Esophagus squamous epithelium (tissue), 4 donors: Measurements from ENCODE around the gene FRMD6.

Experiments
- POLR2A ChIP-seq, 4 donors: fragments of 450-650 bp; IDR thresholded peaks; one replicate each; pipeline ENCODE4 v1.6.1; 2017; ENCODE audit warnings: antibody characterized with exemption in 4 of 4, mild to moderate bottlenecking in 4 of 4, moderate library complexity in 3 of 4
- TF ChIP-seq, protein P1 (sequence below), 6 experiments: fragments of 450-650 bp in 4 of 6; fragments of 200-600 bp in 2 of 6; sonication (generic) in 2 of 6; IDR thresholded peaks; one replicate each; pipeline ENCODE4 v1.5.1; 2016 to 2019; ENCODE audit warnings: antibody characterized with exemption in 6 of 6, mild to moderate bottlenecking in 4 of 6, moderate library complexity in 4 of 6

DNA sequence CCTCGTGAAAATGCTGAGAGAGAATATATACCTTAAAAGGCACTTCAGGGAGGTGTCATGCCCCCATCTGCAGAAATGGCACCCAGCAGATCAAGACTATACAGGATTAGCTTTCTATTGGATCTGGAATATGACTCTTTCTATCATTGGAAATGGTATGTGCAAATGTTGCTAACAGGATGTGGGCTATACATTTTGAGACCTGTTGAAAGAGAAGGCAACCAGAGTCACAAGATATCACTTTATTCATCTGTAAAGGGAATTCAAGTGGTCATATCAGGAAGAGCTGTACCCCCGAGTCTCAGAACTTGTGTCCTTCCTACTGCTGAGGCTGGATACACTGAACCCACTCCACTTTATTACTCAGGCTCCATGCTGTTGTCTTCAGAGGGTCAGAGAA, 46.1 kb upstream of the FRMD6 start:
- TF ChIP-seq, protein P1, sequence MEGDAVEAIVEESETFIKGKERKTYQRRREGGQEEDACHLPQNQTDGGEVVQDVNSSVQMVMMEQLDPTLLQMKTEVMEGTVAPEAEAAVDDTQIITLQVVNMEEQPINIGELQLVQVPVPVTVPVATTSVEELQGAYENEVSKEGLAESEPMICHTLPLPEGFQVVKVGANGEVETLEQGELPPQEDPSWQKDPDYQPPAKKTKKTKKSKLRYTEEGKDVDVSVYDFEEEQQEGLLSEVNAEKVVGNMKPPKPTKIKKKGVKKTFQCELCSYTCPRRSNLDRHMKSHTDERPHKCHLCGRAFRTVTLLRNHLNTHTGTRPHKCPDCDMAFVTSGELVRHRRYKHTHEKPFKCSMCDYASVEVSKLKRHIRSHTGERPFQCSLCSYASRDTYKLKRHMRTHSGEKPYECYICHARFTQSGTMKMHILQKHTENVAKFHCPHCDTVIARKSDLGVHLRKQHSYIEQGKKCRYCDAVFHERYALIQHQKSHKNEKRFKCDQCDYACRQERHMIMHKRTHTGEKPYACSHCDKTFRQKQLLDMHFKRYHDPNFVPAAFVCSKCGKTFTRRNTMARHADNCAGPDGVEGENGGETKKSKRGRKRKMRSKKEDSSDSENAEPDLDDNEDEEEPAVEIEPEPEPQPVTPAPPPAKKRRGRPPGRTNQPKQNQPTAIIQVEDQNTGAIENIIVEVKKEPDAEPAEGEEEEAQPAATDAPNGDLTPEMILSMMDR (IDR thresholded peaks at IDR 0.05), result no peak
- no peak for TF ChIP-seq POLR2A (IDR thresholded peaks at IDR 0.05)
